Measurements from ENCODE around the gene KCNAB1. TPM values are rescaled to one million over a fixed set of nuclear protein-coding genes. Genes with fewer than 3 reads are reported as not detected.
A peak's percentile ranks its signal among the peaks of the same experiment; 100 is the strongest.

Gene KCNAB1
- total and polyA plus RNA-seq, 2 of the 8 experiments (the other 6 are each of a cell fraction or from before 2014, with no cell fraction given): 0.51 to 2.3 TPM

- H3K79me2 ChIP-seq (ENCODE audit: control insufficient read depth in 1 of 2, insufficient read depth in 2 of 2, low read length in 2 of 2): peaks cover 0 to 25% of the 10 kb centered on the region in 2 experiments; a peak in 2 of 4 replicates
- CTCF ChIA-PET (ENCODE audit: partially characterized antibody): interaction anchor here (0.5 to 2.8 kb wide), 12 partner anchors 10 to 589 kb away, joined by 3 to 12 read pairs (median 4); partner anchors contain the start of gene SSR3
- no peak overlapping the region for H4K5ac ChIP-seq (ENCODE audit: insufficient read length, low read depth, low read length)
- H4K8ac ChIP-seq (ENCODE audit: extremely low read depth, insufficient read depth, low read length): no peak overlapping the region
- no peak for DNase-seq (ENCODE audit: low read depth in 1 of 2, low spot score in 2 of 2)
- no peak overlapping the region for H3K9ac ChIP-seq (replicated peaks in 1 of 4; ENCODE audit: extremely low read depth in 1 of 4, low read depth in 3 of 4, low read length in 3 of 4)
- peaks cover 13 to 71% (median 33%) of the 10 kb centered on the region in 4 experiments for H3K36me3 ChIP-seq (ENCODE audit: control insufficient read depth in 2 of 4, insufficient read depth in 4 of 4, low read length in 3 of 4)
- no peaks in the 10 kb centered on the region for H4K20me1 ChIP-seq (replicated peaks in 1 of 2; ENCODE audit: control insufficient read depth in 1 of 2, insufficient read depth in 2 of 2, low read length in 2 of 2)
- no peak for FAIRE-seq
- H3K9me3 ChIP-seq (ENCODE audit: insufficient read depth in 2 of 2, low read depth in 1 of 2, low read length in 1 of 2): no peaks in the 10 kb centered on the region
- no peaks in the 10 kb centered on the region for H3K23me2 ChIP-seq (ENCODE audit: low read depth, low read length)
- H2AFZ ChIP-seq (ENCODE audit: low read length): no peak overlapping the region
- H3K56ac ChIP-seq (replicated peaks; ENCODE audit: insufficient read length, low read depth, low read length): no peak overlapping the region
- H3K4me3 ChIP-seq (ENCODE audit: extremely low read depth in 1 of 4, insufficient read depth in 2 of 4, low read depth in 3 of 4, low read length in 4 of 4): no peak overlapping the region
- no peak overlapping the region for H2BK15ac ChIP-seq (ENCODE audit: low read length)
- no peak overlapping the region for H2AK5ac ChIP-seq (ENCODE audit: low read depth, low read length)
- no peak overlapping the region for H2BK20ac ChIP-seq (ENCODE audit: low read length)
- no peak overlapping the region for H3K18ac ChIP-seq (ENCODE audit: extremely low read depth, low read length)
- no peak overlapping the region for H3K14ac ChIP-seq (ENCODE audit: insufficient read length)
- H2BK5ac ChIP-seq (ENCODE audit: low read depth, low read length): no peak overlapping the region
- TF ChIP-seq SP2 (IDR thresholded peaks at IDR 0.05; ENCODE audit: low read length): no peak
- no peak for TF ChIP-seq KDM5A (IDR thresholded peaks at IDR 0.05; ENCODE audit: low read length)
- peak; percentile 30; the same call in 1 of the 2 replicates for TF ChIP-seq MAFK (IDR thresholded peaks at IDR 0.05; ENCODE audit: low read depth, low read length)
- no peak overlapping the region for H3K27ac ChIP-seq (ENCODE audit: low read depth, low read length)
- POLR2A ChIA-PET (ENCODE audit: partially characterized antibody): interaction anchor here (0.7 to 3.5 kb wide), 3 partner anchors 12 to 206 kb away, joined by 3 to 19 read pairs (median 3); partner anchors contain the start of gene SSR3
- no peak overlapping the region for H2BK12ac ChIP-seq (ENCODE audit: low read depth, low read length)
- 88% methylated on average over 5 of the region's 5 CpGs; no CpG with 5 or more reads in 1 of the 2 experiments for WGBS, 2 experiments (ENCODE audit: extremely low coverage in 1 of 2, insufficient coverage in 1 of 2, insufficient read length in 1 of 2, insufficient replicate concordance in 2 of 2, low coverage in 1 of 2, low lambda C conversion rate in 2 of 2, missing lambda C conversion rate in 1 of 2)
- no peak overlapping the region for H3K4me2 ChIP-seq (ENCODE audit: insufficient read depth in 1 of 2, low read depth in 2 of 2, low read length in 2 of 2)
- no peaks in the 10 kb centered on the region; the same call in 1 of the 2 replicates for H3K79me1 ChIP-seq (ENCODE audit: low read depth, low read length)
- H4K91ac ChIP-seq (replicated peaks; ENCODE audit: insufficient read length, low read length): no peak overlapping the region
- no peaks in the 10 kb centered on the region for H3K27me3 ChIP-seq (replicated peaks in 1 of 4; ENCODE audit: control insufficient read depth in 3 of 4, extremely low read depth in 1 of 4, insufficient read depth in 3 of 4, low read length in 3 of 4)
- H3K23ac ChIP-seq (ENCODE audit: insufficient read length): no peak overlapping the region
- H2BK120ac ChIP-seq (replicated peaks; ENCODE audit: low read depth, low read length): no peak overlapping the region
- no peak overlapping the region for H3K4ac ChIP-seq (replicated peaks; ENCODE audit: insufficient read length, low read depth, low read length)
- no peaks in the 10 kb centered on the region for H3K4me1 ChIP-seq (replicated peaks in 1 of 4; ENCODE audit: control insufficient read depth in 3 of 4, insufficient read depth in 4 of 4, low read length in 3 of 4)
Measured at GRCh38 chr3:156542101-156543042, 422.0 kb downstream of the KCNAB1 start.

Data from H1 (cell line).